GM12873 (cell line): ENCODE results near the gene TSPAN2.

ENCODE experiments used
- TF ChIP-seq, protein P1 (sequence below): IDR thresholded peaks from 2 replicates; pipeline ENCODE4 v1.5.1; 2012; ENCODE audit warnings: low read depth, mild to moderate bottlenecking, moderate library complexity, low read length, control low read depth; ENCODE audit not compliant: insufficient read depth; ENCODE audit errors: missing control alignments

The TSPAN2 gene

DNA sequence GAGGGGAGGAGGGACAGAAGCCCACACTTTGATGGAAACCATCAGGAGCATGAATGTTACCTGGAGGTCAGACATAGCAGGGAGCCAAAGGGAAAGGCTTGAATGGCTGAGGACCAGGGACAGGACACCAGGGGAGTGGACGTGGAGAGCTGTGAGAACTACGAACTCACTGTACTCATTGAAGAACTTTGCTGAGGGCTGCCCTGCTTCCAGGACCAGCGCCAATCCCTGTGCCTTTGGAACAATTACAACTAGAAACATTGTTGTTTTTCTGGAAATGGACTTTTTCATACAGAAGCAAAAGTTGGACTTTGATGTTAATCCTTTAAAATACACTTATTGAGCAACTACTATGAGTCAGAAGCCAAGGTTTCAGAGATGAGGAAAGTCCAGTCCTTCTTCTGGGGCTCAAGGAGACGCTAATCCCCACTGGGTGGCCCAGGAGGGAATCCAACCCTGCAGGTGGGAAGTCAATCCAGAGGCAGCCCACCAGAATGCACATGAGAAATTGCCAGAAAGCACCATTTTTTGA, 12.9 kb downstream of the TSPAN2 start:
- TF ChIP-seq, protein P1, sequence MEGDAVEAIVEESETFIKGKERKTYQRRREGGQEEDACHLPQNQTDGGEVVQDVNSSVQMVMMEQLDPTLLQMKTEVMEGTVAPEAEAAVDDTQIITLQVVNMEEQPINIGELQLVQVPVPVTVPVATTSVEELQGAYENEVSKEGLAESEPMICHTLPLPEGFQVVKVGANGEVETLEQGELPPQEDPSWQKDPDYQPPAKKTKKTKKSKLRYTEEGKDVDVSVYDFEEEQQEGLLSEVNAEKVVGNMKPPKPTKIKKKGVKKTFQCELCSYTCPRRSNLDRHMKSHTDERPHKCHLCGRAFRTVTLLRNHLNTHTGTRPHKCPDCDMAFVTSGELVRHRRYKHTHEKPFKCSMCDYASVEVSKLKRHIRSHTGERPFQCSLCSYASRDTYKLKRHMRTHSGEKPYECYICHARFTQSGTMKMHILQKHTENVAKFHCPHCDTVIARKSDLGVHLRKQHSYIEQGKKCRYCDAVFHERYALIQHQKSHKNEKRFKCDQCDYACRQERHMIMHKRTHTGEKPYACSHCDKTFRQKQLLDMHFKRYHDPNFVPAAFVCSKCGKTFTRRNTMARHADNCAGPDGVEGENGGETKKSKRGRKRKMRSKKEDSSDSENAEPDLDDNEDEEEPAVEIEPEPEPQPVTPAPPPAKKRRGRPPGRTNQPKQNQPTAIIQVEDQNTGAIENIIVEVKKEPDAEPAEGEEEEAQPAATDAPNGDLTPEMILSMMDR = no peak

DNA sequence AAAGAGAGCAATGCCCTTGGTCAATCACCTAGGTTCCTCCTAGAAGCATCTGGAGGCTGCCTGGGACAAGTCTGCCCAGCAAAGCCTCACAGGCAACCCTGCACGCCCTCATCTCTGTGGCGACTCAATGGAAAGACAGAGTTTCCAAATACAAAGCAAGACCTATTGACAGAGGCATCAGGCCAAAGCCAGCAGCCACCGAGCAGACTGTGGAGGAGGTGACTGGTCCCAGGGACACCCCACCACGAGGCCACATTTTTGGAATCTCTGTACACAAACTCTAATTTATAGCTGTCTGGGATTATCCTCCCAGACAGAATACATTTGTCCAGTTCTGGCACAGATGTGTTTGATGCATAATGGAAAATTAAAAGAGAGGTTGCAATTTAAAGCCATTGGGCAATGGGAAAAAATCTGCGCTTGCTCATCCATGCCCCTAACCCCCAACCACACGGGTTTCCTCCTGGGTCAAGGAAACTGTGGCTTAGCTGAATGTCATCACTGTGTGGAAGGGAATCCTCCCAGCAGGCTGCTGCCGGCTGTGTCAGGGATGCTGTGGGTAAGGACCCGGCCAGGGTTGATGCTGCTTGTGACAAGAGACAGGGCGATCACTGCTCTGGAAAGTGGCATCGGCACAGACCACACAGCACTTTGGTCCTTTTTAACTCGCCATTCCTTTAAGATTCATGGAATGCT, 14.3 kb downstream of the TSPAN2 start:
- TF ChIP-seq, protein P1 = no peak

DNA sequence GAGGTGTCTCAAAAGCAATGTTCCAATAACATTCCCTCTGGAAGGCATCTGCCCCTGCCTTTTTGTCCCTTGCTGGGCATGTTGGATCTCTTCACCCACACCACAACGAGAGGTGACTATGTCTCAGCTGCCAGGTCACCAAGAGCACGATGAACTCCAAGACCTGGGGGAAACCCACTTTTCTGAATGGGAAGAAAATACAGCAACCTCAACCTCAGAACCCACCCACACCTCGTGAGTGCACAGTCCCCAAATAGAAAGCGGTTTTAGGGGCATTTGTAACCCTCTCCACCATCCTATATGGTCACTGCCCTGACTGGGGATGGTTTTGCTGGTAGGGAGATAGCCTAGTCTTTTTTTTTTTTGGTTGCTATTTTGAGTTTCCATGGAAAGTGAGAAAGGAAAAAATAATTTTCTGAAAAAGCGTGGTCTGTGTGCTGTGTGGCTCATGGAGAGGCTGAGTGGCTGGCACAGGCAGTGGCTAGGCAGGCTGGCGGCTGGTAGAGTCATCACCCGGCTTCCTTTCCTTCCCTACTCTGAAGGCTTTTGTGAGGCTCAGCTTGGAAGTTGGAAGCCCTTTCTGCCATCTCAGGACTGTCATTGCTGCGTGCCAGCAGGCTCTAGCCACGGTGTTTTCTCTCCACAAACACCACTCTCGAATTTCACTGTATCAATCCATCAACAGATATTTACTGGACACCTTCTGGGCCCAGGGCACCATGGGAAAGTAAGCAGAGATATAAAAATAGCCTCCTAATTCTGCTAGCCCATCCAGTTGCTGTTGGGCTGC, 15.8 kb downstream of the TSPAN2 start:
- TF ChIP-seq, protein P1 = no peak

DNA sequence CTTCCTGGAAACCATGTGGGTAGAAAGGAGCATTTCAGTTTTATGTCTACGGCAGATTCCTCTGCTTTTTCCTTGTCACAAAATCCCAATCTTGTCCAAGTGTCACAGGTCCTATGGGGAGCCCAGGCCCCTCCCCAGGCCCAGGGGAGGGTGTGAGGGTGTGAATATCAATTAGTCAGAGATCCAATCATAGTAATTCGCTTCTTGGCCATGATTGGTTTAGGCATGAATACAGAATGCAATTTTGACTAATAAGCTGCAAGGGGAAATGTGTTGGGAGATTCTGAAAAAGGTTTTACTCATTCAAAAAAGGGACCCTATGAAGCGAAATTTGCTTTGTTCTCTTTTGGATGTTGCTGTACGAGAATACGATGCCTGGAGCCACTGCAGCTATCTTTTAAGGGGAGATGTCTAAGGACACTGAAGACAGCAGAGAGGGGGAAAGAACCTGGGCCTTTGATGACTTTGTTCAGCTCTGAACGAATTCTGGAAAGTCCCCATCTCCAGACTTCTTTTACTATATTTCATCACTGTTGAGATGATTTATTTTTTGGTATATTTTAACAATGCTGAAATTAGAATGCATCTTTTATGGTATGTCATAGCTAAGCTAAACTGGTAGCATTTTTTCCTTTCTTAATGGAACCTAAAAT, 18.2 kb downstream of the TSPAN2 start:
- TF ChIP-seq, protein P1 = no peak

DNA sequence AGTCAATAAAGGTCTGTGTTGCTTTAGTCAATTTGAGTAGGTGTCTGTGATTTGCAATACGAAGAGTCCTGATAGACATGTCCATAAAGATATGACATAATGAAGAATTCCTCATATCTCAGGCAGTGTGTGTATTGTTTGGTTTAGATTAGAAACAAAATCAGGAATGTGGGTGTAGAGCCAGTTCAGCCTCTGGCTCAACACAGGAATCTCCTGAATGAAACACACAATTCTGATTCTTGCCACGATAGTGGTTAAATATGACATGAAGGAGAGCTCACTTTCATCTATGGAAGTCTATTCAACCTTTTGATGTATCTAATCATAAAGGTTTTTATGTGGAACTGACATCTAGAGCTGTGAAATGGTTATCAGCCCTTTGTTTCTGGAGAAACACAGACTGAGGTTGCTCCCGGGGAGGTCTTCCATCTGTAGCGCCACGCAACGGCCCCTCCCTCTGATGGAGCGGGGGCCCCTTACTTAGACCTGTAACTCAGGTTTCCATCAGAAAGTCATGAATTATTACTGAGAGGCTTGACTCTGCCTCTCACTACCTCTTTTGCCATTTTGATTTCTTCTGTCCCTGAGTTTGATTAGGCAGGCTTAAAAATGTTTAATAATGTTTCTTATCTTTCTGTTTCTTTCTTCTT, 19.5 kb downstream of the TSPAN2 start:
- TF ChIP-seq, protein P1 = no peak

GRCh38 chr1:115068826-115069585, 20.3 kb downstream of the TSPAN2 start:
- TF ChIP-seq, protein P1 = no peak
